ENCODE measurements around the gene RNPEP.

DNA sequence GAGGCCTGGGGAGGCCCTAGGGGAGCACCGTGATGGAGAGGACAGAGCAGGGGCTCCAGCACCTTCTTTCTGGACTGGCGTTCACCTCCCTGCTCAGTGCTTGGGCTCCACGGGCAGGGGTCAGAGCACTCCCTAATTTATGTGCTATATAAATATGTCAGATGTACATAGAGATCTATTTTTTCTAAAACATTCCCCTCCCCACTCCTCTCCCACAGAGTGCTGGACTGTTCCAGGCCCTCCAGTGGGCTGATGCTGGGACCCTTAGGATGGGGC, 33.2 kb downstream of the RNPEP start:
- TF ChIP-seq SIN3A (IDR thresholded peaks at IDR 0.05; ENCODE audit: borderline replicate concordance, insufficient read depth, low read depth, low read length) (no peak), POLR2AphosphoS5 (IDR thresholded peaks at IDR 0.05; ENCODE audit: low read depth, low read length) (no peak), TCF7L2 (IDR thresholded peaks at IDR 0.05; ENCODE audit: low read depth, low read length) (no peak)
- TF ChIP-seq, protein P1, sequence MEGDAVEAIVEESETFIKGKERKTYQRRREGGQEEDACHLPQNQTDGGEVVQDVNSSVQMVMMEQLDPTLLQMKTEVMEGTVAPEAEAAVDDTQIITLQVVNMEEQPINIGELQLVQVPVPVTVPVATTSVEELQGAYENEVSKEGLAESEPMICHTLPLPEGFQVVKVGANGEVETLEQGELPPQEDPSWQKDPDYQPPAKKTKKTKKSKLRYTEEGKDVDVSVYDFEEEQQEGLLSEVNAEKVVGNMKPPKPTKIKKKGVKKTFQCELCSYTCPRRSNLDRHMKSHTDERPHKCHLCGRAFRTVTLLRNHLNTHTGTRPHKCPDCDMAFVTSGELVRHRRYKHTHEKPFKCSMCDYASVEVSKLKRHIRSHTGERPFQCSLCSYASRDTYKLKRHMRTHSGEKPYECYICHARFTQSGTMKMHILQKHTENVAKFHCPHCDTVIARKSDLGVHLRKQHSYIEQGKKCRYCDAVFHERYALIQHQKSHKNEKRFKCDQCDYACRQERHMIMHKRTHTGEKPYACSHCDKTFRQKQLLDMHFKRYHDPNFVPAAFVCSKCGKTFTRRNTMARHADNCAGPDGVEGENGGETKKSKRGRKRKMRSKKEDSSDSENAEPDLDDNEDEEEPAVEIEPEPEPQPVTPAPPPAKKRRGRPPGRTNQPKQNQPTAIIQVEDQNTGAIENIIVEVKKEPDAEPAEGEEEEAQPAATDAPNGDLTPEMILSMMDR (IDR thresholded peaks at IDR 0.05): no peak
- TF ChIP-seq, protein P2, sequence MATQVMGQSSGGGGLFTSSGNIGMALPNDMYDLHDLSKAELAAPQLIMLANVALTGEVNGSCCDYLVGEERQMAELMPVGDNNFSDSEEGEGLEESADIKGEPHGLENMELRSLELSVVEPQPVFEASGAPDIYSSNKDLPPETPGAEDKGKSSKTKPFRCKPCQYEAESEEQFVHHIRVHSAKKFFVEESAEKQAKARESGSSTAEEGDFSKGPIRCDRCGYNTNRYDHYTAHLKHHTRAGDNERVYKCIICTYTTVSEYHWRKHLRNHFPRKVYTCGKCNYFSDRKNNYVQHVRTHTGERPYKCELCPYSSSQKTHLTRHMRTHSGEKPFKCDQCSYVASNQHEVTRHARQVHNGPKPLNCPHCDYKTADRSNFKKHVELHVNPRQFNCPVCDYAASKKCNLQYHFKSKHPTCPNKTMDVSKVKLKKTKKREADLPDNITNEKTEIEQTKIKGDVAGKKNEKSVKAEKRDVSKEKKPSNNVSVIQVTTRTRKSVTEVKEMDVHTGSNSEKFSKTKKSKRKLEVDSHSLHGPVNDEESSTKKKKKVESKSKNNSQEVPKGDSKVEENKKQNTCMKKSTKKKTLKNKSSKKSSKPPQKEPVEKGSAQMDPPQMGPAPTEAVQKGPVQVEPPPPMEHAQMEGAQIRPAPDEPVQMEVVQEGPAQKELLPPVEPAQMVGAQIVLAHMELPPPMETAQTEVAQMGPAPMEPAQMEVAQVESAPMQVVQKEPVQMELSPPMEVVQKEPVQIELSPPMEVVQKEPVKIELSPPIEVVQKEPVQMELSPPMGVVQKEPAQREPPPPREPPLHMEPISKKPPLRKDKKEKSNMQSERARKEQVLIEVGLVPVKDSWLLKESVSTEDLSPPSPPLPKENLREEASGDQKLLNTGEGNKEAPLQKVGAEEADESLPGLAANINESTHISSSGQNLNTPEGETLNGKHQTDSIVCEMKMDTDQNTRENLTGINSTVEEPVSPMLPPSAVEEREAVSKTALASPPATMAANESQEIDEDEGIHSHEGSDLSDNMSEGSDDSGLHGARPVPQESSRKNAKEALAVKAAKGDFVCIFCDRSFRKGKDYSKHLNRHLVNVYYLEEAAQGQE (IDR thresholded peaks at IDR 0.05; ENCODE audit: insufficient read depth in 1 of 2, low read depth in 2 of 2, low read length in 1 of 2): no peak

Measured in Panc1 (cell line).